ENCODE data around the gene UROC1.

DNA sequence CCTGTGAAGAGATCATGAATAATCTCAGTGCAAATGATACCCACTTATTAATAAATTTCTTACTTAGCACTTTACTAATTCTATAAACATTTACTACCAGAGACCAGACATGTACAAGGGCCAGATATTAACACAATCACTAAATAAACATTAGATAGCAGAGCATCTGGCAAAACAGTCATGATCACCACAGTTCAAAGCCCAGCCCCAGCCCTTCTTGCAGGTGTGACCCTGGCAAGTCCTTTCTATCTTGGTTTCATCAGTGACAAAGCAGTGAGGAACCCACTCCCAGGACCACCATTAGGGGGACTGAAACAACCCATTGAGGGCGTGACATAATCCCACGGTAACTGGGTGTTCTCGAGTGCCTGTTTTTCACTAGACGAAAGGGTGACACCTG is 53.5 kb downstream of the UROC1 start:
- TF ChIP-seq FOSL1 (IDR thresholded peaks at IDR 0.05; ENCODE audit: low read depth) (no peak), CEBPB (IDR thresholded peaks at IDR 0.05; ENCODE audit: low read depth) (no peak), SP1 (IDR thresholded peaks at IDR 0.05; ENCODE audit: low read depth) (no peak), EZH2phosphoT487 (IDR thresholded peaks at IDR 0.05; ENCODE audit: borderline replicate concordance) (no peak), EZH2 (IDR thresholded peaks at IDR 0.05) (no peak), ZNF274 (IDR thresholded peaks at IDR 0.05; ENCODE audit: low read depth, low read length) (no peak), REST (IDR thresholded peaks at IDR 0.05; ENCODE audit: low read depth) (no peak), POLR2AphosphoS5 (IDR thresholded peaks at IDR 0.05; ENCODE audit: low read depth, low read length) (no peak), SIN3A (IDR thresholded peaks at IDR 0.05; ENCODE audit: low read depth) (no peak), CBX3 (IDR thresholded peaks at IDR 0.05; ENCODE audit: low read depth) (no peak)
- TF ChIP-seq, protein P1, sequence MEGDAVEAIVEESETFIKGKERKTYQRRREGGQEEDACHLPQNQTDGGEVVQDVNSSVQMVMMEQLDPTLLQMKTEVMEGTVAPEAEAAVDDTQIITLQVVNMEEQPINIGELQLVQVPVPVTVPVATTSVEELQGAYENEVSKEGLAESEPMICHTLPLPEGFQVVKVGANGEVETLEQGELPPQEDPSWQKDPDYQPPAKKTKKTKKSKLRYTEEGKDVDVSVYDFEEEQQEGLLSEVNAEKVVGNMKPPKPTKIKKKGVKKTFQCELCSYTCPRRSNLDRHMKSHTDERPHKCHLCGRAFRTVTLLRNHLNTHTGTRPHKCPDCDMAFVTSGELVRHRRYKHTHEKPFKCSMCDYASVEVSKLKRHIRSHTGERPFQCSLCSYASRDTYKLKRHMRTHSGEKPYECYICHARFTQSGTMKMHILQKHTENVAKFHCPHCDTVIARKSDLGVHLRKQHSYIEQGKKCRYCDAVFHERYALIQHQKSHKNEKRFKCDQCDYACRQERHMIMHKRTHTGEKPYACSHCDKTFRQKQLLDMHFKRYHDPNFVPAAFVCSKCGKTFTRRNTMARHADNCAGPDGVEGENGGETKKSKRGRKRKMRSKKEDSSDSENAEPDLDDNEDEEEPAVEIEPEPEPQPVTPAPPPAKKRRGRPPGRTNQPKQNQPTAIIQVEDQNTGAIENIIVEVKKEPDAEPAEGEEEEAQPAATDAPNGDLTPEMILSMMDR (IDR thresholded peaks at IDR 0.05 in 2 of 3, conservative IDR thresholded peaks at IDR 0.05 in 1 of 3; ENCODE audit: borderline replicate concordance in 1 of 3, insufficient read depth in 1 of 3, low read depth in 2 of 3, low read length in 2 of 3): no peak

All from HCT116 (cell line).